ENCODE results near the gene KRTAP5-7.

DNA sequence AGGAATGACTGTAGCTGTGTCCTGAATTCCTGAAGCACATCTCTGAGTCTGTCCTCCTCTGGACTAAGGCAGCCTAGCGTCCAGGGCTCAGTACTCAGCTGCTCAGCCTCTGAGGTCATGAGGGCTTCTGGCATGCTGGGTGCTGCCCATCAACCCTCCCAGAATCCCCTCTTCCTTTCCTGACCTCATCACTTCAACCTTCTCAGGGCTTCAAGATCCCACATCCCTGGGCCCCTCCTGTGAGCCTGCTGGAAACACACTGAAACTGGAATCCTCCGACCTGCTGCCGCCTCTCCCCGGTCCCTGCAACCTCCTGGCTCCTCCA, 11.6 kb downstream of the KRTAP5-7 start:
- TF ChIP-seq, protein P1, sequence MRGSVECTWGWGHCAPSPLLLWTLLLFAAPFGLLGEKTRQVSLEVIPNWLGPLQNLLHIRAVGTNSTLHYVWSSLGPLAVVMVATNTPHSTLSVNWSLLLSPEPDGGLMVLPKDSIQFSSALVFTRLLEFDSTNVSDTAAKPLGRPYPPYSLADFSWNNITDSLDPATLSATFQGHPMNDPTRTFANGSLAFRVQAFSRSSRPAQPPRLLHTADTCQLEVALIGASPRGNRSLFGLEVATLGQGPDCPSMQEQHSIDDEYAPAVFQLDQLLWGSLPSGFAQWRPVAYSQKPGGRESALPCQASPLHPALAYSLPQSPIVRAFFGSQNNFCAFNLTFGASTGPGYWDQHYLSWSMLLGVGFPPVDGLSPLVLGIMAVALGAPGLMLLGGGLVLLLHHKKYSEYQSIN (CRISPR knock-in tag; IDR thresholded peaks at IDR 0.05; ENCODE audit: borderline replicate concordance), result no peak
- no peak for TF ChIP-seq SRSF1 (optimal IDR thresholded peaks at IDR 0.05; ENCODE audit: low read depth, low read length)
- TF ChIP-seq SP1 (IDR thresholded peaks at IDR 0.05), result no peak
- TF ChIP-seq SP1 (CRISPR knock-in tag; IDR thresholded peaks at IDR 0.05), result no peak
- no peak for TF ChIP-seq HOXA9 (CRISPR knock-in tag; IDR thresholded peaks at IDR 0.05; ENCODE audit: borderline replicate concordance)
- TF ChIP-seq, protein P2, sequence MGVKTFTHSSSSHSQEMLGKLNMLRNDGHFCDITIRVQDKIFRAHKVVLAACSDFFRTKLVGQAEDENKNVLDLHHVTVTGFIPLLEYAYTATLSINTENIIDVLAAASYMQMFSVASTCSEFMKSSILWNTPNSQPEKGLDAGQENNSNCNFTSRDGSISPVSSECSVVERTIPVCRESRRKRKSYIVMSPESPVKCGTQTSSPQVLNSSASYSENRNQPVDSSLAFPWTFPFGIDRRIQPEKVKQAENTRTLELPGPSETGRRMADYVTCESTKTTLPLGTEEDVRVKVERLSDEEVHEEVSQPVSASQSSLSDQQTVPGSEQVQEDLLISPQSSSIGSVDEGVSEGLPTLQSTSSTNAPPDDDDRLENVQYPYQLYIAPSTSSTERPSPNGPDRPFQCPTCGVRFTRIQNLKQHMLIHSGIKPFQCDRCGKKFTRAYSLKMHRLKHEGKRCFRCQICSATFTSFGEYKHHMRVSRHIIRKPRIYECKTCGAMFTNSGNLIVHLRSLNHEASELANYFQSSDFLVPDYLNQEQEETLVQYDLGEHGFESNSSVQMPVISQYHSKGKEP (CRISPR knock-in tag; IDR thresholded peaks at IDR 0.05), result no peak
- TF ChIP-seq TCF7 (IDR thresholded peaks at IDR 0.05; ENCODE audit: low read depth), result no peak
- TF ChIP-seq, protein P3, sequence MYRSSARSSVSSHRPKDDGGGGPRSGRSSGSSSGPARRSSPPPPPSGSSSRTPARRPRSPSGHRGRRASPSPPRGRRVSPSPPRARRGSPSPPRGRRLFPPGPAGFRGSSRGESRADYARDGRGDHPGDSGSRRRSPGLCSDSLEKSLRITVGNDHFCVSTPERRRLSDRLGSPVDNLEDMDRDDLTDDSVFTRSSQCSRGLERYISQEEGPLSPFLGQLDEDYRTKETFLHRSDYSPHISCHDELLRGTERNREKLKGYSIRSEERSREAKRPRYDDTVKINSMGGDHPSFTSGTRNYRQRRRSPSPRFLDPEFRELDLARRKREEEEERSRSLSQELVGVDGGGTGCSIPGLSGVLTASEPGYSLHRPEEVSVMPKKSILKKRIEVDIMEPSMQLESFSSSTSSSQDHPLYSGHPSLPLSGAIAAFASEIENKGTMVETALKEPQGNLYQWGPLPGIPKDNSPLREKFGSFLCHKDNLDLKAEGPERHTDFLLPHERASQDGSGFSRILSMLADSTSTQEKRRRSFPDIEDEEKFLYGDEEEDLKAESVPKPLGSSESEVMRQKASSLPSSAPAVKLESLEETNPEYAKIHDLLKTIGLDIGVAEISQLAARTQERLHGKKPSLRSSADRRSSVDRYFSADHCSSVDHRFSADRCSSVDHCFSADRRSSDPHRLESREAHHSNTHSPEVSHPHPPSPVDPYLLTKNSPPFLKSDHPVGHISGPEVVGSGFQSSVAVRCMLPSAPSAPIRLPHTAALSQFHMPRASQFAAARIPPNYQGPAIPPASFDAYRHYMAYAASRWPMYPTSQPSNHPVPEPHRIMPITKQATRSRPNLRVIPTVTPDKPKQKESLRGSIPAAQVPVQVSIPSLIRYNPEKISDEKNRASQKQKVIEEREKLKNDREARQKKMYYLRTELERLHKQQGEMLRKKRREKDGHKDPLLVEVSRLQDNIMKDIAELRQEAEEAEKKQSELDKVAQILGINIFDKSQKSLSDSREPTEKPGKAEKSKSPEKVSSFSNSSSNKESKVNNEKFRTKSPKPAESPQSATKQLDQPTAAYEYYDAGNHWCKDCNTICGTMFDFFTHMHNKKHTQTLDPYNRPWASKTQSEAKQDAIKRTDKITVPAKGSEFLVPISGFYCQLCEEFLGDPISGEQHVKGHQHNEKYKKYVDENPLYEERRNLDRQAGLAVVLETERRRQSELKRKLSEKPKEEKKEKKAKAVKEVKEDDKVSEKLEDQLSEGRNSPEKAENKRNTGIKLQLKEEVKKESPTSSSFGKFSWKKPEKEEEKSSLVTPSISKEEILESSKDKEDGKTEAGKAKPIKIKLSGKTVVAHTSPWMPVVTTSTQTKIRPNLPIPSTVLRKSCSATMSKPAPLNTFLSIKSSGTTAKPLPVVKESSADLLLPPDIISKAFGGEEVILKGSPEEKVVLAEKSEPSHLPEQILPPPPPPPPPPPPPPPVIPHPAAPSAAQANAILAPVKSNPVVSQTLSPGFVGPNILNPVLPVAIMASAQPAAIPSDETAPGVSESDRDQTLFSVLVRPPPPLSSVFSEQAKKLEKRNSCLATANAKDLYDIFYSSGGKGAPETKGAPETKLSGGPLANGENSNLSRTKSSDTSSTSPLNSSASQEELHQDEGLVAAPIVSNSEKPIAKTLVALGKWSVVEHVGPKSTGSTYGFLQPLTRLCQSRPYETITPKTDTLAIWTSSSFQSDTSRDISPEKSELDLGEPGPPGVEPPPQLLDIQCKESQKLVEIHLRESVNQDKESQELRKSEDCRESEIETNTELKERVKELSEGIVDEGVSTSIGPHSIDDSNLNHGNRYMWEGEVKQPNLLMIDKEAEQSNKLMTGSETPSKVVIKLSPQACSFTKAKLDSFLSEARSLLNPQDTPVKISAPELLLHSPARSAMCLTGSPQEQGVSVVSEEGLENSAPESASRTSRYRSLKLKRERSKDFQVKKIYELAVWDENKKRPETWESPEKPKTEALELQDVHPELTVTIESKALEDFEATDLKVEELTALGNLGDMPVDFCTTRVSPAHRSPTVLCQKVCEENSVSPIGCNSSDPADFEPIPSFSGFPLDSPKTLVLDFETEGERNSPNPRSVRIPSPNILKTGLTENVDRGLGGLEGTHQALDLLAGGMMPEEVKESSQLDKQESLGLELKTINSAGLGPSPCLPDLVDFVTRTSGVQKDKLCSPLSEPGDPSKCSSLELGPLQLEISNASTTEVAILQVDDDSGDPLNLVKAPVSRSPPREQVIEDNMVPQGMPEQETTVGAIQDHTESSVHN (CRISPR knock-in tag; IDR thresholded peaks at IDR 0.05), result no peak
- TF ChIP-seq ZNF20 (CRISPR knock-in tag; IDR thresholded peaks at IDR 0.05), result no peak
- no peak for TF ChIP-seq FOXP1 (IDR thresholded peaks at IDR 0.05)
- no peak for TF ChIP-seq FOXP1 (CRISPR knock-in tag; IDR thresholded peaks at IDR 0.05)
- TF ChIP-seq, protein P4, sequence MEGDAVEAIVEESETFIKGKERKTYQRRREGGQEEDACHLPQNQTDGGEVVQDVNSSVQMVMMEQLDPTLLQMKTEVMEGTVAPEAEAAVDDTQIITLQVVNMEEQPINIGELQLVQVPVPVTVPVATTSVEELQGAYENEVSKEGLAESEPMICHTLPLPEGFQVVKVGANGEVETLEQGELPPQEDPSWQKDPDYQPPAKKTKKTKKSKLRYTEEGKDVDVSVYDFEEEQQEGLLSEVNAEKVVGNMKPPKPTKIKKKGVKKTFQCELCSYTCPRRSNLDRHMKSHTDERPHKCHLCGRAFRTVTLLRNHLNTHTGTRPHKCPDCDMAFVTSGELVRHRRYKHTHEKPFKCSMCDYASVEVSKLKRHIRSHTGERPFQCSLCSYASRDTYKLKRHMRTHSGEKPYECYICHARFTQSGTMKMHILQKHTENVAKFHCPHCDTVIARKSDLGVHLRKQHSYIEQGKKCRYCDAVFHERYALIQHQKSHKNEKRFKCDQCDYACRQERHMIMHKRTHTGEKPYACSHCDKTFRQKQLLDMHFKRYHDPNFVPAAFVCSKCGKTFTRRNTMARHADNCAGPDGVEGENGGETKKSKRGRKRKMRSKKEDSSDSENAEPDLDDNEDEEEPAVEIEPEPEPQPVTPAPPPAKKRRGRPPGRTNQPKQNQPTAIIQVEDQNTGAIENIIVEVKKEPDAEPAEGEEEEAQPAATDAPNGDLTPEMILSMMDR (CRISPR knock-in tag; IDR thresholded peaks at IDR 0.05), result no peak
- TF ChIP-seq KLF12 (CRISPR knock-in tag; IDR thresholded peaks at IDR 0.05; ENCODE audit: borderline replicate concordance), result no peak
- TF ChIP-seq, protein P5, sequence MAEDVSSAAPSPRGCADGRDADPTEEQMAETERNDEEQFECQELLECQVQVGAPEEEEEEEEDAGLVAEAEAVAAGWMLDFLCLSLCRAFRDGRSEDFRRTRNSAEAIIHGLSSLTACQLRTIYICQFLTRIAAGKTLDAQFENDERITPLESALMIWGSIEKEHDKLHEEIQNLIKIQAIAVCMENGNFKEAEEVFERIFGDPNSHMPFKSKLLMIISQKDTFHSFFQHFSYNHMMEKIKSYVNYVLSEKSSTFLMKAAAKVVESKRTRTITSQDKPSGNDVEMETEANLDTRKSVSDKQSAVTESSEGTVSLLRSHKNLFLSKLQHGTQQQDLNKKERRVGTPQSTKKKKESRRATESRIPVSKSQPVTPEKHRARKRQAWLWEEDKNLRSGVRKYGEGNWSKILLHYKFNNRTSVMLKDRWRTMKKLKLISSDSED (CRISPR knock-in tag; IDR thresholded peaks at IDR 0.05), result no peak
- TF ChIP-seq MTF1 (CRISPR knock-in tag; IDR thresholded peaks at IDR 0.05), result no peak
- TF ChIP-seq, protein P6, sequence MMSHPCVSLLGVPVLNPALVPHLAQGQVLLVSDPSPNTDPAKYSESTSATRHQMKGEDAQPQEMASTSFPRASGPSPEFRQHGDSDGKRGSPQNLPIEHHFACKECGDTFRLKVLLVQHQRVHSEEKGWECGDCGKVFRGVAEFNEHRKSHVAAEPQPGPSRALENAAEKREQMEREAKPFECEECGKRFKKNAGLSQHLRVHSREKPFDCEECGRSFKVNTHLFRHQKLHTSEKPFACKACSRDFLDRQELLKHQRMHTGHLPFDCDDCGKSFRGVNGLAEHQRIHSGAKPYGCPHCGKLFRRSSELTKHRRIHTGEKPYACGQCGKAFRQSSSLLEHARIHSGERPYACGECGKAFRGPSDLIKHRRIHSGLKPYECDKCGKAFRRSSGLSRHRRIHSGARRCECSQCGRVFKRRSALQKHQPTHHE (CRISPR knock-in tag; IDR thresholded peaks at IDR 0.05; ENCODE audit: borderline replicate concordance), result no peak
